ENCODE data around the gene RNF220. TPM values are rescaled to one million over a fixed set of nuclear protein-coding genes. Genes with fewer than 3 reads are reported as not detected.

Gene RNF220
- total and polyA plus RNA-seq, 2 of the 13 experiments (the other 11 are each of a cell fraction or from before 2014, with no cell fraction given), result 48.2 to 72.1 TPM

- TF ChIP-seq EZH2 (conservative IDR thresholded peaks at IDR 0.05; ENCODE audit: low read depth, low read length), result no peak
- TF ChIP-seq ZNF557 (CRISPR knock-in tag; IDR thresholded peaks at IDR 0.05), result no peak
- TF ChIP-seq ATRX (CRISPR knock-in tag; IDR thresholded peaks at IDR 0.05; ENCODE audit: borderline replicate concordance), result no peak
- 0 out of 2 replicates have a peak, but pooled peaks have one; percentile 34 for TF ChIP-seq ZBTB26 (CRISPR knock-in tag; IDR thresholded peaks at IDR 0.05; ENCODE audit: borderline replicate concordance)
- no peak for TF ChIP-seq ZBTB8A (CRISPR knock-in tag; IDR thresholded peaks at IDR 0.05; ENCODE audit: borderline replicate concordance, low read depth)
- TF ChIP-seq FOXA3 (CRISPR knock-in tag; IDR thresholded peaks at IDR 0.05), result no peak; the same call in 1 of the 2 replicates
- no peak for TF ChIP-seq ARNT (IDR thresholded peaks at IDR 0.05)
- TF ChIP-seq ZNF772 (CRISPR knock-in tag; IDR thresholded peaks at IDR 0.05), result peak; percentile 61; the same call in 1 of the 2 replicates
- TF ChIP-seq POLR2A (IDR thresholded peaks at IDR 0.05; ENCODE audit: insufficient read depth in 1 of 2, low read depth in 2 of 2, low read length in 2 of 2), result peak; percentile 75 to 83
- TF ChIP-seq SRY (CRISPR knock-in tag; IDR thresholded peaks at IDR 0.05), result peak; percentile 46; the same call in 1 of the 2 replicates
- TF ChIP-seq POLR2AphosphoS2 (IDR thresholded peaks at IDR 0.05; ENCODE audit: low read depth, low read length), result peak; percentile 63; the same call in 1 of the 2 replicates
- TF ChIP-seq ZNF138 (CRISPR knock-in tag; IDR thresholded peaks at IDR 0.05; ENCODE audit: low read depth), result 0 out of 2 replicates have a peak, but pooled peaks have one; percentile 72
- TF ChIP-seq ZNF280D (CRISPR knock-in tag; IDR thresholded peaks at IDR 0.05), result peak; percentile 34; the same call in 1 of the 2 replicates
- TF ChIP-seq BCLAF1 (IDR thresholded peaks at IDR 0.05), result no peak
- no peak for TF ChIP-seq ZNF614 (CRISPR knock-in tag; IDR thresholded peaks at IDR 0.05; ENCODE audit: borderline replicate concordance)
- no peak; the same call in 1 of the 2 replicates for TF ChIP-seq ZNF703 (CRISPR knock-in tag; IDR thresholded peaks at IDR 0.05; ENCODE audit: borderline replicate concordance)
- TF ChIP-seq ZSCAN5A (CRISPR knock-in tag; IDR thresholded peaks at IDR 0.05; ENCODE audit: borderline replicate concordance), result no peak
- no peak for TF ChIP-seq ZFP37 (CRISPR knock-in tag; IDR thresholded peaks at IDR 0.05; ENCODE audit: borderline replicate concordance)
- TF ChIP-seq ZNF660 (CRISPR knock-in tag; IDR thresholded peaks at IDR 0.05; ENCODE audit: borderline replicate concordance, low read depth), result no peak
- no peak for TF ChIP-seq NR3C1 (CRISPR knock-in tag; IDR thresholded peaks at IDR 0.05)
- TF ChIP-seq ZNF460 (CRISPR knock-in tag; IDR thresholded peaks at IDR 0.05; ENCODE audit: borderline replicate concordance), result no peak
These were observed 226.8 kb downstream of the RNF220 start (continued) for GRCh38 chr1:44631647-44632539.
